K562 (cell line): ENCODE results near the gene IGF1R. TPM values are rescaled to one million over a fixed set of nuclear protein-coding genes. Genes with fewer than 3 reads are reported as not detected.

ENCODE experiments used
- CBX2 ChIP-seq: fragments of 200-600 bp; sonication (generic); IDR thresholded peaks from one replicate; pipeline ENCODE4 v1.6.1; 2012; ENCODE audit warnings: mild to moderate bottlenecking, low read length, inconsistent platforms; ENCODE audit not compliant: insufficient read depth, poor library complexity, severe bottlenecking
- HDAC8 ChIP-seq: fragments of 450-650 bp; IDR thresholded peaks from 2 replicates; pipeline ENCODE4 v1.6.1; 2016; ENCODE audit warnings: mild to moderate bottlenecking, missing genetic modification characterization, moderate library complexity, missing compliant biosample characterization
- HMGXB4 ChIP-seq: sonication (generic); formaldehyde crosslinking; IDR thresholded peaks from 2 replicates; pipeline ENCODE4 v1.8.1; 2023; ENCODE audit warnings: mild to moderate bottlenecking, missing genetic modification reagents
- HNRNPH1 ChIP-seq: fragments of 200-400 bp; formaldehyde crosslinking; optimal IDR thresholded peaks from 2 replicates; pipeline ENCODE3; 2017; ENCODE audit warnings: low read depth, mild to moderate bottlenecking, low read length, moderate library complexity
- KDM4B ChIP-seq, 2 experiments: fragments of 450-650 bp in 1 of 2; sonication (generic) in 1 of 2; IDR thresholded peaks; 2 replicates each; pipeline ENCODE4 v1.6.1; 2016 to 2017; ENCODE audit warnings: borderline replicate concordance in 2 of 2, antibody characterized with exemption in 1 of 2, low read depth in 1 of 2, mild to moderate bottlenecking in 1 of 2
- MAFG ChIP-seq: fragments of 450-650 bp; conservative IDR thresholded peaks from 2 replicates; pipeline ENCODE4 v1.6.1; 2016; ENCODE audit warnings: missing genetic modification characterization, missing compliant biosample characterization
- MYBL2 ChIP-seq, 2 experiments: fragments of 450-650 bp in 1 of 2; sonication (generic) in 1 of 2; formaldehyde crosslinking in 1 of 2; IDR thresholded peaks; 2 replicates each; pipeline versions ENCODE4 v1.6.1 to v1.8.1; 2017 to 2022; ENCODE audit warnings: borderline replicate concordance in 1 of 2, inconsistent platforms in 1 of 2, low read depth in 1 of 2, mild to moderate bottlenecking in 1 of 2, missing genetic modification reagents in 1 of 2, moderate library complexity in 1 of 2
- ZNF263 ChIP-seq: sonication (generic); formaldehyde crosslinking; IDR thresholded peaks from 2 replicates; pipeline ENCODE4 v1.8.0; 2022; ENCODE audit warnings: mild to moderate bottlenecking, missing genetic modification reagents, borderline replicate concordance
- ZNF609 ChIP-seq: sonication (generic); formaldehyde crosslinking; IDR thresholded peaks from 2 replicates; pipeline ENCODE4 v1.8.1; 2023; ENCODE audit warnings: missing genetic modification reagents, mild to moderate bottlenecking, borderline replicate concordance
- ZNF764 ChIP-seq: fragments of 250-450 bp; sonication (Bioruptor Pico); IDR thresholded peaks from 2 replicates; pipeline ENCODE4 v1.4.0; 2020; ENCODE audit warnings: low read depth, mild to moderate bottlenecking, moderate library complexity
- polyA plus RNA-seq, 8 experiments: library from polyadenylated mRNA; depleted of rRNA in 4 of 8; stranded (reverse) in 5 of 8; unstranded in 3 of 8; fragments of >200 nt; fragmentation: Nextera tagmentation in 2 of 8; fragmentation: Illumina TruSeq in 1 of 8; extraction: Ambion mirVana in 2 of 8; extraction: Trizol in 1 of 8; gene quantifications; 2 replicates each; pipeline versions ENCODE4 v1.2.1 to v1.2.3, GENCODE V29; 2011 to 2014; ENCODE audit warnings: inconsistent platforms in 1 of 8, missing spikeins in 1 of 8
- total RNA-seq, 7 experiments: library from RNA; depleted of rRNA in 6 of 7; stranded (reverse); fragments of >200 nt in 6 of 7; fragmentation: Illumina TruSeq in 2 of 7; extraction: Trizol in 2 of 7; gene quantifications; 2 replicates each; pipeline versions ENCODE4 v1.2.1 to v1.2.3, GENCODE V29; 2011 to 2021; ENCODE audit warnings: low replicate concordance in 1 of 7
- TF ChIP-seq, protein P1 (sequence below), 2 experiments: fragments of 450-650 bp; IDR thresholded peaks; 2 replicates each; pipeline ENCODE4 v1.6.1; 2016; ENCODE audit warnings: mild to moderate bottlenecking in 2 of 2, borderline replicate concordance in 1 of 2, low read depth in 1 of 2, moderate library complexity in 1 of 2

Gene IGF1R
- total and polyA plus RNA-seq, 9 of the 15 experiments (the other 6 are each of a cell fraction or from before 2014, with no cell fraction given) = 0.35 to 8.0 (median 1.6) TPM

- TF ChIP-seq, protein P1, sequence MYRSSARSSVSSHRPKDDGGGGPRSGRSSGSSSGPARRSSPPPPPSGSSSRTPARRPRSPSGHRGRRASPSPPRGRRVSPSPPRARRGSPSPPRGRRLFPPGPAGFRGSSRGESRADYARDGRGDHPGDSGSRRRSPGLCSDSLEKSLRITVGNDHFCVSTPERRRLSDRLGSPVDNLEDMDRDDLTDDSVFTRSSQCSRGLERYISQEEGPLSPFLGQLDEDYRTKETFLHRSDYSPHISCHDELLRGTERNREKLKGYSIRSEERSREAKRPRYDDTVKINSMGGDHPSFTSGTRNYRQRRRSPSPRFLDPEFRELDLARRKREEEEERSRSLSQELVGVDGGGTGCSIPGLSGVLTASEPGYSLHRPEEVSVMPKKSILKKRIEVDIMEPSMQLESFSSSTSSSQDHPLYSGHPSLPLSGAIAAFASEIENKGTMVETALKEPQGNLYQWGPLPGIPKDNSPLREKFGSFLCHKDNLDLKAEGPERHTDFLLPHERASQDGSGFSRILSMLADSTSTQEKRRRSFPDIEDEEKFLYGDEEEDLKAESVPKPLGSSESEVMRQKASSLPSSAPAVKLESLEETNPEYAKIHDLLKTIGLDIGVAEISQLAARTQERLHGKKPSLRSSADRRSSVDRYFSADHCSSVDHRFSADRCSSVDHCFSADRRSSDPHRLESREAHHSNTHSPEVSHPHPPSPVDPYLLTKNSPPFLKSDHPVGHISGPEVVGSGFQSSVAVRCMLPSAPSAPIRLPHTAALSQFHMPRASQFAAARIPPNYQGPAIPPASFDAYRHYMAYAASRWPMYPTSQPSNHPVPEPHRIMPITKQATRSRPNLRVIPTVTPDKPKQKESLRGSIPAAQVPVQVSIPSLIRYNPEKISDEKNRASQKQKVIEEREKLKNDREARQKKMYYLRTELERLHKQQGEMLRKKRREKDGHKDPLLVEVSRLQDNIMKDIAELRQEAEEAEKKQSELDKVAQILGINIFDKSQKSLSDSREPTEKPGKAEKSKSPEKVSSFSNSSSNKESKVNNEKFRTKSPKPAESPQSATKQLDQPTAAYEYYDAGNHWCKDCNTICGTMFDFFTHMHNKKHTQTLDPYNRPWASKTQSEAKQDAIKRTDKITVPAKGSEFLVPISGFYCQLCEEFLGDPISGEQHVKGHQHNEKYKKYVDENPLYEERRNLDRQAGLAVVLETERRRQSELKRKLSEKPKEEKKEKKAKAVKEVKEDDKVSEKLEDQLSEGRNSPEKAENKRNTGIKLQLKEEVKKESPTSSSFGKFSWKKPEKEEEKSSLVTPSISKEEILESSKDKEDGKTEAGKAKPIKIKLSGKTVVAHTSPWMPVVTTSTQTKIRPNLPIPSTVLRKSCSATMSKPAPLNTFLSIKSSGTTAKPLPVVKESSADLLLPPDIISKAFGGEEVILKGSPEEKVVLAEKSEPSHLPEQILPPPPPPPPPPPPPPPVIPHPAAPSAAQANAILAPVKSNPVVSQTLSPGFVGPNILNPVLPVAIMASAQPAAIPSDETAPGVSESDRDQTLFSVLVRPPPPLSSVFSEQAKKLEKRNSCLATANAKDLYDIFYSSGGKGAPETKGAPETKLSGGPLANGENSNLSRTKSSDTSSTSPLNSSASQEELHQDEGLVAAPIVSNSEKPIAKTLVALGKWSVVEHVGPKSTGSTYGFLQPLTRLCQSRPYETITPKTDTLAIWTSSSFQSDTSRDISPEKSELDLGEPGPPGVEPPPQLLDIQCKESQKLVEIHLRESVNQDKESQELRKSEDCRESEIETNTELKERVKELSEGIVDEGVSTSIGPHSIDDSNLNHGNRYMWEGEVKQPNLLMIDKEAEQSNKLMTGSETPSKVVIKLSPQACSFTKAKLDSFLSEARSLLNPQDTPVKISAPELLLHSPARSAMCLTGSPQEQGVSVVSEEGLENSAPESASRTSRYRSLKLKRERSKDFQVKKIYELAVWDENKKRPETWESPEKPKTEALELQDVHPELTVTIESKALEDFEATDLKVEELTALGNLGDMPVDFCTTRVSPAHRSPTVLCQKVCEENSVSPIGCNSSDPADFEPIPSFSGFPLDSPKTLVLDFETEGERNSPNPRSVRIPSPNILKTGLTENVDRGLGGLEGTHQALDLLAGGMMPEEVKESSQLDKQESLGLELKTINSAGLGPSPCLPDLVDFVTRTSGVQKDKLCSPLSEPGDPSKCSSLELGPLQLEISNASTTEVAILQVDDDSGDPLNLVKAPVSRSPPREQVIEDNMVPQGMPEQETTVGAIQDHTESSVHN (IDR thresholded peaks at IDR 0.05; ENCODE audit: borderline replicate concordance in 1 of 2, low read depth in 1 of 2) = no peak
- TF ChIP-seq HDAC8 (tag) = no peak
- TF ChIP-seq ZNF764 (CRISPR knock-in tag) = no peak
- no peak for TF ChIP-seq HMGXB4
- no peak for TF ChIP-seq ZNF263
- TF ChIP-seq ZNF609 (CRISPR knock-in tag) = no peak
- TF ChIP-seq KDM4B (IDR thresholded peaks at IDR 0.05; ENCODE audit: borderline replicate concordance in 2 of 2, low read depth in 1 of 2) = no peak
- no peak for TF ChIP-seq MAFG (tag)
- TF ChIP-seq MYBL2 (IDR thresholded peaks at IDR 0.05; ENCODE audit: low read depth) = no peak
- no peak for TF ChIP-seq MYBL2 (CRISPR knock-in tag; IDR thresholded peaks at IDR 0.05; ENCODE audit: borderline replicate concordance)
- no peak for TF ChIP-seq HNRNPH1
- TF ChIP-seq CBX2 = no peak
Measured at GRCh38 chr15:98708037-98708590, 59.8 kb downstream of the IGF1R start (continued).
